HG03571 (cell line): ENCODE data around the gene TTLL10.

Source experiments
- ATAC-seq: cut with Tn5 transposase; IDR thresholded peaks from one replicate; pipeline ENCODE4 v1.9.1; 2021; ENCODE audit not compliant: unreplicated experiment

The TTLL10 gene

GRCh38 chr1:1232208-1232795, 58.6 kb downstream of the TTLL10 start, which contains the start of gene B3GALT6:
B3GALT6 (plus strand) TSS chr1:1232237; CDS start chr1:1232279, 42 bp downstream.
- ATAC-seq, result no peak

GRCh38 chr1:1232796-1233566, 59.3 kb downstream of the TTLL10 start:
- ATAC-seq, result no peak

- no peak for ATAC-seq
These were observed 59.9 kb downstream of the TTLL10 start for GRCh38 chr1:1233567-1233892.

GRCh38 chr1:1234180-1234808, 60.6 kb downstream of the TTLL10 start:
- ATAC-seq, result no peak

GRCh38 chr1:1235016-1235744, 61.5 kb downstream of the TTLL10 start:
- ATAC-seq, result no peak

GRCh38 chr1:1236176-1236763, 62.6 kb downstream of the TTLL10 start:
- ATAC-seq, result no peak

GRCh38 chr1:1236945-1237873, 63.5 kb downstream of the TTLL10 start:
- no peak for ATAC-seq

GRCh38 chr1:1237874-1238701, 64.4 kb downstream of the TTLL10 start:
- no peak for ATAC-seq

GRCh38 chr1:1238702-1239178, 65.1 kb downstream of the TTLL10 start:
- no peak for ATAC-seq

GRCh38 chr1:1239227-1239613, 65.5 kb downstream of the TTLL10 start:
- no peak for ATAC-seq

GRCh38 chr1:1239614-1240347, 66.1 kb downstream of the TTLL10 start:
- ATAC-seq, result no peak

GRCh38 chr1:1240348-1240732, 66.7 kb downstream of the TTLL10 start:
- no peak for ATAC-seq

- ATAC-seq, result no peak
These were observed 67.3 kb downstream of the TTLL10 start for GRCh38 chr1:1240822-1241587.

- no peak for ATAC-seq
These were observed 68.0 kb downstream of the TTLL10 start for GRCh38 chr1:1241588-1242219.

- ATAC-seq, result no peak
These were observed 69.0 kb downstream of the TTLL10 start for GRCh38 chr1:1242461-1243265.

- no peak for ATAC-seq
These were observed 69.6 kb downstream of the TTLL10 start for GRCh38 chr1:1243266-1243660.

- ATAC-seq, result no peak
These were observed 70.1 kb downstream of the TTLL10 start for GRCh38 chr1:1243807-1244191.
